RWPE2 (cell line): ENCODE measurements around the gene ECI1.
A peak's percentile ranks its signal among the peaks of the same experiment; 100 is the strongest.
"Not testable (repeated sequence)": the region's sequence is repeated elsewhere in the genome, so short reads cannot be mapped to it uniquely, and the experiment has no call there.

ENCODE experiments used
- ATAC-seq: fragments of 200-7000 bp; cut with Tn5 transposase; 3 replicates; pipeline ENCODE4 v1.9.1; 2021; ENCODE audit warnings: low read depth
- DNase-seq: peaks from one replicate; pipeline ENCODE4 v3.0.0-alpha.2; 2020; ENCODE audit warnings: low spot score
- H3K27ac ChIP-seq: fragments of 450-650 bp; 2 replicates; pipeline ENCODE4 v1.5.1; 2017; ENCODE audit warnings: mild to moderate bottlenecking; ENCODE audit not compliant: poor library complexity, severe bottlenecking
- H3K27me3 ChIP-seq: fragments of 250-450 bp; sonication (Bioruptor Pico); 2 replicates; pipeline ENCODE4 v1.5.1; 2021; ENCODE audit warnings: mild to moderate bottlenecking, moderate library complexity; ENCODE audit not compliant: insufficient read depth, poor library complexity, severe bottlenecking
- H3K36me3 ChIP-seq: fragments of 250-450 bp; sonication (Bioruptor Pico); 2 replicates; pipeline ENCODE4 v1.5.1; 2020; ENCODE audit warnings: low read depth, mild to moderate bottlenecking, moderate library complexity
- H3K4me1 ChIP-seq: fragments of 250-450 bp; sonication (Bioruptor Pico); 2 replicates; pipeline ENCODE4 v1.5.1; 2021; ENCODE audit warnings: mild to moderate bottlenecking, moderate library complexity; ENCODE audit not compliant: insufficient read depth, poor library complexity, severe bottlenecking
- H3K4me3 ChIP-seq: fragments of 250-450 bp; sonication (Bioruptor Pico); 2 replicates; pipeline ENCODE4 v1.5.1; 2021; ENCODE audit warnings: mild to moderate bottlenecking, moderate library complexity; ENCODE audit not compliant: severe bottlenecking
- H3K9me3 ChIP-seq: fragments of 250-450 bp; sonication (Bioruptor Pico); 2 replicates; pipeline ENCODE4 v1.5.1; 2021; ENCODE audit warnings: mild to moderate bottlenecking, moderate library complexity; ENCODE audit not compliant: severe bottlenecking
- CTCF ChIP-seq: fragments of 450-650 bp; IDR thresholded peaks from one replicate; pipeline ENCODE4 v1.5.1; 2017; ENCODE audit warnings: mild to moderate bottlenecking, moderate library complexity; ENCODE audit not compliant: poor library complexity, severe bottlenecking

Gene ECI1

GRCh38 chr16:2271848-2272461, 20.6 kb upstream of the ECI1 start:
- TF ChIP-seq CTCF: no peak
- ATAC-seq (no peak), DNase-seq (no peak)
- Histone ChIP-seq H3K27me3 (no peaks in the 10 kb centered on the region), H3K9me3 (no peaks in the 10 kb centered on the region), H3K27ac (no peak overlapping the region), H3K4me1 (peaks cover 4% of the 10 kb centered on the region), H3K4me3 (no peak overlapping the region), H3K36me3 (no peaks in the 10 kb centered on the region)

- H3K9me3 ChIP-seq: no peaks in the 10 kb centered on the region
- H3K27me3 ChIP-seq: no peaks in the 10 kb centered on the region
- ATAC-seq: no peak
- no peak overlapping the region for H3K4me3 ChIP-seq
- peaks cover 11% of the 10 kb centered on the region for H3K36me3 ChIP-seq
- H3K4me1 ChIP-seq: peaks cover 6% of the 10 kb centered on the region
- DNase-seq: no peak
- no peak overlapping the region for H3K27ac ChIP-seq
- TF ChIP-seq CTCF: no peak
These were observed 19.4 kb upstream of the ECI1 start for GRCh38 chr16:2270588-2271470.

GRCh38 chr16:2270070-2270462, 18.7 kb upstream of the ECI1 start:
- peaks cover 6% of the 10 kb centered on the region for H3K4me1 ChIP-seq
- ATAC-seq (no peak), DNase-seq (no peak)
- no peak overlapping the region for H3K27ac ChIP-seq
- H3K27me3 ChIP-seq: no peaks in the 10 kb centered on the region
- H3K36me3 ChIP-seq: peaks cover 18% of the 10 kb centered on the region
- H3K9me3 ChIP-seq: no peaks in the 10 kb centered on the region
- no peak overlapping the region for H3K4me3 ChIP-seq
- no peak for TF ChIP-seq CTCF

GRCh38 chr16:2267913-2268666, 16.7 kb upstream of the ECI1 start, which contains the start of gene RNPS1:
TSS of gene RNPS1 (minus strand) at chr16:2268126. CDS start at chr16:2264643, 3,483 bp downstream.
- Histone ChIP-seq H3K27me3 (no peaks in the 10 kb centered on the region), H3K4me3 (peak within 1 kb of the TSS; percentile 63), H3K4me1 (peaks cover 6% of the 10 kb centered on the region), H3K9me3 (no peaks in the 10 kb centered on the region), H3K27ac (peak within 1 kb of the TSS; percentile 83), H3K36me3 (peaks cover 38% of the 10 kb centered on the region)
- DNase-seq (peak; percentile 93), ATAC-seq (peak; percentile 89)
- no peak for TF ChIP-seq CTCF

GRCh38 chr16:2267505-2267912, 16.1 kb upstream of the ECI1 start:
- Histone ChIP-seq H3K36me3 (peaks cover 44% of the 10 kb centered on the region), H3K27ac (peak overlapping the region; percentile 83), H3K4me3 (peak overlapping the region; percentile 63)
- not testable (repeated sequence) for H3K9me3 ChIP-seq, DNase-seq, H3K27me3 ChIP-seq, H3K4me1 ChIP-seq
- peak; percentile 59 for ATAC-seq

GRCh38 chr16:2266887-2267286, 15.5 kb upstream of the ECI1 start:
- H3K36me3 ChIP-seq: peaks cover 50% of the 10 kb centered on the region
- ATAC-seq, H3K9me3 ChIP-seq, H3K4me1 ChIP-seq, DNase-seq, H3K27me3 ChIP-seq: not testable (repeated sequence)
- H3K27ac ChIP-seq: peak overlapping the region; percentile 83
- H3K4me3 ChIP-seq: peak overlapping the region; percentile 63

- not testable (repeated sequence) for H3K4me1 ChIP-seq, H3K27ac ChIP-seq, H3K9me3 ChIP-seq, DNase-seq, H3K4me3 ChIP-seq, ATAC-seq, H3K27me3 ChIP-seq
- H3K36me3 ChIP-seq: peaks cover 89% of the 10 kb centered on the region
These were observed 11.6 kb upstream of the ECI1 start for GRCh38 chr16:2263026-2263425.
